Stimulated activated CD8-positive, alpha-beta memory T cell treated with anti-CD3 and anti-CD28 coated beads, Interleukin-15, amount 100 ng/mL, for 4 hours (primary cell): ENCODE results near the gene SMYD1.

ENCODE experiments used
- DNase-seq, 2 donors: peaks; one replicate each; pipeline ENCODE4 v3.0.0-alpha.2; 2020; ENCODE audit warnings: low read depth in 2 of 2

The SMYD1 gene

GRCh38 chr2:88055371-88056128 lies 12.1 kb upstream of the SMYD1 start, which contains the start of gene KRCC1:
TSS of gene KRCC1 (minus strand) at chr2:88055783. CDS start at chr2:88028563, 27,220 bp downstream.
- DNase-seq = peak; percentile 88 to 90

- no peak for DNase-seq
Observed at GRCh38 chr2:88057437-88057844, 10.2 kb upstream of the SMYD1 start.

- DNase-seq = no peak
Observed at GRCh38 chr2:88058191-88058590, 9.4 kb upstream of the SMYD1 start.

DNA sequence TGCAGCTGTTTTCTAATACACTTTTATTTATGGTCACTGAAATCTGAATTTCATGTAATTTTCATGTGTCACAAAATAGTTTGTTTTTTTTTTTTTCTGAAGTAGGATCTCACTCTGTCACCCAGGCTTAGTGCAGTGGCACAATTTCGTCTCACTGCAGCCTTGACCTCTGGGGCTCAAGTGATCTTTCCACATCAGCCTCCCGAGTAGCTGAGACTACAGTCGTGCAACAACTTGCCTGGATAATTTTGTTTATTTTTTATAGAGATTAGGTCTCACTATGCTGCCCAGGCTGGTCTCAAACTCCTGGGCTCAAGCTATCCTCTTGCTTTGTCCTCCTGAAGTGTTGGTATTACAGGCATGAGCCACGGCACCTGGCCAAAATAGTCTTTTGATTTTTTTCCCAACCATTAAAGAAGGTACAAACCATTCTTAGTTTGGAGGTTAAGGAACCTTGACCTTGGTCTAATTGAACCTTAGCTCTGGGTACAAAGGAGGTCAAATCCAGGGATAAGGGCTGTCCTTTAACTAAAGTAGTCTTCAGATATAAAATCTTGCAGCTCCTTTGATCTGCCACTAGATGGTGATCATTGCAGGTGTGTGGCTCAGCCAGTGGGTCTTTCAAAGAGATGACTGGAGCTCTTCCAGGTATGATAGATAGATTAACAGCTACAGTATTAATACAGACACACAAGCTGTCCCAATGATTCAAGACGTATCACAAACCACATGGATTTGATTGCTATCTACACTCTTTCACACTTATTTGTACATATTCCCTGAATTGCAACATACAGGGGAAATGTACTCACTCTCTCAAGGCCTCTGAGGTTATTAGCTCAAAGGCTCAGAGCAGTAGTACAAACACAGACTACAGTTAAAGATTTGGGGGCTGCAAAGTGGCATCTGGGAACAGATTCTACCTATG lies 7.4 kb upstream of the SMYD1 start:
- DNase-seq = no peak

- no peak for DNase-seq
Observed at GRCh38 chr2:88060907-88061275, 6.7 kb upstream of the SMYD1 start.

GRCh38 chr2:88061295-88061694 lies 6.3 kb upstream of the SMYD1 start:
- DNase-seq = no peak

- no peak for DNase-seq
Observed at GRCh38 chr2:88066543-88066942, 1.1 kb upstream of the SMYD1 start.

- DNase-seq = no peak
Observed at GRCh38 chr2:88067189-88067588, 436 bp upstream of the SMYD1 start.

DNA sequence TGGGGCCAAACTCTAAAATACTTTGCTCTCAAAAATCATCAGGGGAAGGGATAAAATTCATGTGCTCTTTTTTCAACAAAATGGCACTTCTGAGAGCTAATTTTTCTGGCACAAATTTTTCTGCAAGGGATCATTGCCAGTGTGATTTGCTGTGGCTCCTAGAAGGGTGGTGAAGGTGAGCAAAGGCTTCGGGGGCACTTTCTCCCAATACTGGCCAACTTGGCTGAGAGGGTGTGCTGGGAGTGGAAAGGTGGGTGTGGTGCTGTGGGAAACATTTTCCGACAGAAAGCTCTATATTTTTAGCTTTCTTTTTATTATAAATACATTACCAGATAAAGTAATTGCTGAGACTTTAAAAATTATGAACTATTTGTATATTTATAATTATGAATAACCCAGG lies 419 bp downstream of the SMYD1 start:
- DNase-seq = no peak

DNA sequence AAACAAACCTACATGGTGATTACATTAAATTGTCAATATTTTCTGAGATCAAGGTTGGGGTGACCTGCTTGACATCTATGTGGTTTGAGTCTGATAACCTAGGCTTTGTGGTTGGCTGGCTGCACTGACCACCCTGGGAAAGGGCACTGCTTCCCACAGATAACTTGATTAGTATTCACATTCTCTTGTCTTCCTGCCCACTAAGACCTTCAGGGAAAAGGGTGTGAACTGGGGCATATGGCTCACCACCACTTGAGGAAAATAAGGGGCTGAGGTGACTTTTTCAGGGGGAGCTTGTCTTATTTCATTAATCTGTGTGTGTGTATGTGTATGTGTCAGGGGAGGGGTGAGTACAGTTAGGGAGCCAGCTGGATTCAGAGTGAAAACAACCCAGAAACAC lies 1.5 kb downstream of the SMYD1 start:
- no peak for DNase-seq

- no peak for DNase-seq
Observed at GRCh38 chr2:88070055-88070454, 2.4 kb downstream of the SMYD1 start.

- no peak for DNase-seq
Observed at GRCh38 chr2:88071365-88071764, 3.7 kb downstream of the SMYD1 start.

DNA sequence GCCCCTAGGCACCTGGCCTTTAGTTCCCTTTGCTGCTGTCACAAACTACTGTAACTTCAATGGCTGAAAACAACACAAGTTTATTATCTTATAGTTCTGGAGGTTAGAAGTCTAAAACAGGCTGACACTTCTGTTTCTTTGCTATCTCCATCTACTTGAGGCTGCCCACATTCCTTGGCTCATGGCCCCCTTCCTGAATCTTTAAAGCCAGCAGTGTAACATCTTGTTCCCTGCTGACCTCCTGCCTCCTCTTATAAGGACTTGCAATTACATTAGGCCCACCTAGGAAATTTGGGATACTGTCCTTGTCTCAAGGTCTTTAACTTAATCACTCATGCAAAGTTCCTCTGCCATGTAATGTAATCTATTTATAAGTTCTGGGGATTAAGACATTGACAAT lies 6.5 kb downstream of the SMYD1 start:
- DNase-seq = no peak

- no peak for DNase-seq
Observed at GRCh38 chr2:88074854-88075292, 7.2 kb downstream of the SMYD1 start.

- DNase-seq = no peak
Observed at GRCh38 chr2:88077080-88077479, 9.5 kb downstream of the SMYD1 start.

DNA sequence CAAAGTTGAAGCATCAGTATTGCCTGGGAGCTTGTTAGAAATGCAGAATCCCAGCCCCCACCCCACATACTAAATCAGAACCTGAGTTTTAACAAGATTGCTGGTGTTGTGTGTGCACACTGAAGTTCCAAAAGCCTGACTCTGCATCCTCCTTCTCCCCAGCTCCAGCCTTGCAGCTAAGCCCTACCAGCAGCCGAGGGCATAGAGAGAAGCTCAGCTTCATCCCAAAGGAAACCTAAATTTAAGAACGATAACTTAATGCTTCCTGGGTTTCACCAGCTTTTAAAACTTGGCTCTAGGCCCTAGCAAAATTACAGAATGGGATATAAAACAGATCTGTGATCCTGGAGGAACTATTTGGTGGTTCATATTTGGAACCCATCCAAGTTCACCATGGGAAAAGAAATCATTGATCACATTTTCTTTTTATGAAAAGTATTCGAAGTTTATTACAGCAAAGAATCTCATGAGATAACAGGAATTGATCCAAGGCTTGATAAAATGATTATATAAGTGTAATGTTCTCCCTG lies 11.1 kb downstream of the SMYD1 start:
- DNase-seq = no peak

GRCh38 chr2:88080545-88080944 lies 12.9 kb downstream of the SMYD1 start:
- DNase-seq = no peak

GRCh38 chr2:88081924-88082608 lies 14.4 kb downstream of the SMYD1 start:
- DNase-seq = no peak

DNA sequence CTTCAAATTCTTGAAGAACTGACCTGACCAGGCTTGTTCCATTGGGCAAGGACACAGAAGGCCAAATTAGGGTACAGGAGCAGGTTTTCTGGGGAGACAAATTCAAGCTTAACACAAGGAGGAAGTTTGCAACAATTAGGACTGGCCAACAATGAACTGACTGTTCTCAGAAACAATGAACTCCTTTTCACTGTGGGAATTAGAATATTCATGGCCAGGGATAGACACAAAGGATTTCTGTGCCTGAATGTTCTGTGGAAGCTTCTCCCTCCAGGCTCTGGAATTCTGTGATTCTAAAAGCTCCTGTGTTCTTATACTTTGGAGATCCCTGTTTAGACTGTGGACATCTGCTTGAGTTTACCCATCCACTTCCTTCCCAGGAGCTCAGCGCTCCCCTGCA lies 15.2 kb downstream of the SMYD1 start:
- no peak for DNase-seq

DNA sequence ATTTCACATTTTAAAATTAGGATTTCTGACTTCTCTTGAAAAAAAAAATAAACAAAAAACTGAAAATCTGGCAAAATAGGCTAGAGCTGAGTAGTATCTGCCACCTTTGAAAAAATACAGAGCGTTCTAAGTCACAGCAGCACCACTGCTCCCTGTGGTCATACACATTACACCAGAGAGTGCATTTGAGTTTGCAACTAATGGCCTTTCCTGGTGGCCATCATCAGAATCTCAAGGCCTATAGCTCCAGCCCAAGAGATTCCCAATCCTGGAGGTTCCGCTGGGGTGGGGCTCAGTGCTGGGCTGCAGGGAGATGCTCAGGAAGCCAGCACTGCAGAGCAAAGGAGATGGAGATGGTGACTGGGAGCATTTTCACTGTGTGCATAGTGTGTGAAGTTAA lies 17.5 kb downstream of the SMYD1 start:
- no peak for DNase-seq

GRCh38 chr2:88085602-88086001 lies 18.0 kb downstream of the SMYD1 start:
- DNase-seq = no peak

DNA sequence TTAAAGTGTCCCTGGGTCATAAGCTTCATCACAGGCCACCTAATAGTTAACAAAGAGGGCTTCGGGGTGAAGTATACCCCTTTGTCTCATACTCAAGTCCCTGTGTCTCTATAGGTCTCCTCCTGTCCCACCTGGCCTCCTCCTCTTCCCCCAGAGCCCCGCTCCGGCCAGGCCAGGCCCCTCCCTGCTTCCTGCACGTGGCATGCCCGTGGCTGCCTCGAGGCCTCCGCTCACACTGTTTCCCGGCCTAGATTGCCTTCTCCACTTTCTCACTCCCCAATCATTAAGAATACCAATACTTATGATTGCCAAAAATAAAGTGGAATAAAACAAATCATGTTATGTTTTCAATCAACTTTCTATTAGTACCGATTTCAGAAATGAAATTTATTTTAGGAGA lies 18.8 kb downstream of the SMYD1 start:
- DNase-seq = no peak
